HG03521 (cell line): ENCODE results near the gene RAD51D.
"Not testable (repeated sequence)": the region's sequence is repeated elsewhere in the genome, so short reads cannot be mapped to it uniquely, and the experiment has no call there.

Experiments used
- ATAC-seq: cut with Tn5 transposase; IDR thresholded peaks from one replicate; pipeline ENCODE4 v1.9.1; 2021; ENCODE audit warnings: mild to moderate bottlenecking, moderate library complexity; ENCODE audit not compliant: unreplicated experiment

RAD51D gene

DNA sequence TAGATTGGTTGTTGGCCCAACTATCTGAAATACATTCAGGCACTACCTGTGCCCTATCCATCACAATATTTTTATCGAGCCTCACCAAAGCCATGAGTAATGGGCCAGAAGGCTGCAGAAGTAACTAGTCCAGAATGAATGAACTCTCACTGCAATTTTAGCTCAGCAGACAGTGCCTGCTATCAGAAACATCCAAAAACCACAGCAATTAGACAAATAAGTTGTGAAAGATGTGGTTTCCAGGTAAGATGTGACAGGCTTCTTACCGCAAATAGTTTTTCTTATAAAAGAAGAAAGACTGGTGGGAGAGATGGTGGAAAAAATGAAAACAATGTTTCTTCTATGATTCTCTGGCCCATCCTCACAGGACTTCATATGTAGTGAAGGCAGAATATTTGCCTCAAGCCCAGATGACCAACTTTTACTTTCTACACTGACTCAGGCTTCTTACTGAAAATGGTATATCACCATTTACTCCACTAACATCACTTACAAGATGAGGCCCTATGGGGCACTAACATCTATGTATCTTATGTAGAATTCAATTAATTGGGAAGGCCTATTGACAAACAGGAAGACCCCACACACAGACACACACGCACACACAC lies 46.4 kb downstream of the RAD51D start:
- no peak for ATAC-seq

DNA sequence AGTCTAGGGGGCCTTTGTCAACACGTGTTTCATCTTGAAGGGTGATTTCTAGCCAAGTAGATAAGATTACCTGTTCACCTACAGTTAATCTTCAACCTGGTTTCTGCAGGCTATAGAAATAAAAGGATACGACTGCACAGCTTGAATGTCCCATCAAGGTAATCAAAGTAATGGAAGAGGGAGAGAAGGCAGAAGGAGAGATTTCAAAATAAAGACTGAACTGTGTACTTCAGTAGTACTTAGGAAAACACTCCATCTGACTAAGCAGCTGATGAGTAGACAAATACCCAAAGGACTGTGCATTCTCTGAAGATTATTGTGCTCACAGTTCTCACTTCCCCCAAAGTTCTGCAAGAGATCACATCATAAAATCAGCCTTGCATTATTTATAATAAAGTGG lies 50.3 kb downstream of the RAD51D start:
- ATAC-seq, result no peak

DNA sequence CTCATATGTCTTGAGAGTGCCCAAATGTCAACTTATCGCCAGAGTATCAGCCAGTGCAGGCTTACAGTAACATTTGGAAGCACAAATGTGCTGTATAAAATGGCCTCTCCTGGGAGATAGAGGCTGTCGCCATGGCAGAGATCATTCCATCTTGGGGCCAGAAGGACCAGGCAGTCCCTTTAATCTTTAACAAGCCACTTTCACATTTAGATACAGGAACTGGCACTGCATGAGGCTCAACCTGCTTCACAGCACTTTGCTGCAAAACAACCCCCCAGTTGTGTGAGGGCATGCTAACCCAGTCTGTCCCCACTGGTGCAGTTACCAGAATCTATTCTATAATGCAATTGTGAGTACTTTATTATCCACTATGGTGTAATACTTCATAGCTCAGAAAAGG lies 51.4 kb downstream of the RAD51D start:
- ATAC-seq, result no peak

DNA sequence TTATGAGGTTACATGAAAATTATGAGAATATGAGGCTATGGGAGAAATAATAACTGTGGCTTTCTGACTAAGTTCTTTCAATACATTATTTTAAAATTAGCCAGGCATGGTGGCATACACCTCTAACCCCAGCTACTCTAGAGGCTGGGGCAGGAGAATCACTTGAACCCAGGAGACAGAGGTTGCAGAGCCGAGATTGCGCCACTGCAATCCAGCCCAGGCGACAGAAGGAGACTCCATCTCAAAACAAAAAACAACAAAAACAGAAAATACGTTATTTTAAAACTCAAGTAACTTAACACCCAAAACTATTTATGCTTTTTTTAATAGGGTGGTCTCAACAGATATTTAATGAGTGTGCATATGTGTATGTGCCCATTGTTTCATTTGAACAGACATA lies 53.8 kb downstream of the RAD51D start:
- ATAC-seq, result no peak

DNA sequence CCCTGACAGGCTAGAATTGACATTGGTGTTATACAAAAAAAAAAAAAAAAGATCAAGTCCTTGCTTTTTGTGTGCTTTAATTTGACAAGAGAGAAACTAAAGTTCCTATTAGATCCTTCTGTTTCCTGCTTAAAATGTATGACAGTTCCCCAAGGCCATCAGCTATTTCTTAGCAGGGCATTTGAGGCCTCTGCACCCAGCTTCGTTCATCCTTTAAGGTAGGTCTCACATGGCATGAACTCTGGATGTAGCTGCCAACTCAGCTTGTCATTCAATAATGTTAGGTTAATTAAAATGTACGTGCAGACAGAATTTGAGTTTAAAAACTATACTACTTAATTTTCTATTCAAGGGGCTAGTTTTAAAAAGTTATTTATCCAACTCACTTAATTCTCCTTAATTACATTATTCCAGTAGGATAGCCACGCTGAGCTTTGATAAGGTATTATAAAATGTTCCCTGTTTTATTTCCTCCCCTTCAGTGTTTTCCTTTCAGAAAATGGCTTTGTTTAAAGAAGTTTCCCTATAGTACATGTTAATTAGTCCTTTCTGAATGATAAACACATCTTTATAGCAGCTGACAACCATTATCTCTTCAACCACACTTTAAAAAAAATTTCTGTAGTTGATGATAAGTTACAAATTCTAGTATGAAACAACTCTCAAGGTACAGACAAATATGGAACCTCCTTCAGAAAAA lies 55.0 kb downstream of the RAD51D start:
- no peak for ATAC-seq

DNA sequence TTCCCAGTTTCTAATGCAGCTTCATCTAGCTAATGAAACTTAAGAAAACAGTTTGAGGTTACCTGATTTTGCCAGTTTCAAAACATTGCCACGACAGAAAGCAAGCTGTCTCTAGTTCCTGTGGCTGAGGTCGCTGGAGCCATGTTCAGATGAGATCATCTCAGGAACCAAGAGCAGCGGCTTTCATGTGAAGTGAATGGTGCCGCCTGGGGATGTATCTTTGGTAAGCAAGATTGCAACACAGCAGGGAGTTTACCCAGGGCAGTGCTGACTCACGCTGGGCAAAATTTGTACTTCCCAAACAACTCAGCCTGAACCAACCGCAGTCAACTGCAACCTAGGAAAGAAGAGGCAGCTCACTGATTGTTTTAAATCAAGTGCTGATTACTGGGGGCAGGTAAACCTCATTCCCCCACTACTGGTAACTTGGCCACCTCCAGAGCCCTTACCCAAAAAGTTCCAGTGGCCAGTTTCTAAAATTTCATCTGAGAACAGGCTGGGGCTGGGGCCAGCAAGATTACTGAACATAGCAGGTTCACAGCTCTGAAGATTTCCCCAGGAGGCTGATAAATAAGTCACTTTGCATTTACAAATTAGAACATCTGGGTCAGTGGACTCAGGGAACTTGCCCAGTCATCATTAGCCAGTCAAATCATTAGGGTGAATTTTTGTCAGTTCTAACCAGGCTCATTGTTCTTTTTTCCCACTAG lies 56.0 kb downstream of the RAD51D start, which contains the start of gene RFFL:
RFFL (minus strand) TSS at position 194 of the 710 bp plus-strand sequence. CDS start 37,154 bp downstream, outside the sequence.
- peak; percentile 79 for ATAC-seq

DNA sequence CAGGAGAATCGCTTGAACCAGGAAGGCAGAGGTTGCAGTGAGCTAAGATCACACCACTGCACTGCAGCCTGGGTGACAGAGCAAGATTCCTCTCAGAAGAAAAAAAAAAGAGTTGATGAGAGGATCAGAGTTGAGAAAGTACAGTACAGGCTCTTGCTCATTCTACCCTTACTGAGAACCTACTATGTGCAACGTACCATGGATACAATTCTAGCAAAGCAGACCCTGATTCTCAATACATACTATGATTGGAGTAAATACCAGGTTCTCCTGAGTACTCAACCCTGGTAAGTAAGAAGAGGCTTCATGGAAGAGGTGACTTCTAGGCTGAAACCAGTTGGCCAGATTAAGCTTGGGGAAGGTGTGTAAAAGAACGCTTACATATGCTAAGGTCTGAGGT lies 57.4 kb downstream of the RAD51D start:
- ATAC-seq, result no peak

DNA sequence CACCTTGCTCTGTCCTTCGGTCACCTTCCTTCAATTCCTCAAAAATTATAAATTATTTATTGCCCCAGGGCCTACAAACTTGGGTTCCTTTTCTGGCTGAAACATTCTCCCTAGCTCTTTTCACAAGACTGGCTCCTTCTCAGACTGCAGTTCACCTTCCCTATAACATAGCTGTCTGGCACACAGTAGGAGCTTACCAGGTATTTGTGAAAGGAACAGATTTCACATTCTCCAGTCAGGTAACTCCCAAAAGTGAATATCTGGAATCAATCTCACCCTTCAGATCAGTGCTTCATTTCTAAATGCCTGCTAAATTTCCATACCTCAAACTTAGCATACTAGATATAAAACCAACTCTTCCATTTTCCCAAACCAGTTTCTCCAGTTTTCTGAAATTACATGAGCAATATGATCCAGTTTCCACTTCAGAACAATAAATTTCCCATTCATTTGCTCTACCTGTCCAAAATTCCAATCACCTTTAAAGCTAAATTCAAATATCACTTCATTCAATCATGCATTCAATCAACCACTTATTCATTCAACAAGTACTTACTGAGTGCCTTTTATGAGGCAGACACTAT lies 62.2 kb downstream of the RAD51D start:
- no peak for ATAC-seq

DNA sequence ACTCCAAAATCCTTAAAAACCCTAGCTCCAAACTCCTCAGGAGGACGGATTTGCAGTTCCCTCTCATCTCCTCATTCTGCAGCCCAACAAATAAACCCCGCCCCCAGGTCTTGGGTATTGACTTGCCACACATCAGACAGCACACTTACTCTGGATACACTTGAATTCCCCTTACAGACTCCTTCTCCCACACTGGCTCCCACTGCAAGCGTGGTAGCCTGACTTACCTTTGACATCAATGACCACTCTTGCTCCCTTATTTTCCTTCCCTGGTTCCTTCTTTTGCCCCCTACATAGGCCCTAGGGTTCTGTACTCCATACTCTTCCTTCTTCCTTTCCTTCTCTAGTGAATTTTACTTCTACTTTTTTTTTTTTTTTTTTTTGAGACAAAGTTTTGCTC lies 63.6 kb downstream of the RAD51D start:
- no peak for ATAC-seq

DNA sequence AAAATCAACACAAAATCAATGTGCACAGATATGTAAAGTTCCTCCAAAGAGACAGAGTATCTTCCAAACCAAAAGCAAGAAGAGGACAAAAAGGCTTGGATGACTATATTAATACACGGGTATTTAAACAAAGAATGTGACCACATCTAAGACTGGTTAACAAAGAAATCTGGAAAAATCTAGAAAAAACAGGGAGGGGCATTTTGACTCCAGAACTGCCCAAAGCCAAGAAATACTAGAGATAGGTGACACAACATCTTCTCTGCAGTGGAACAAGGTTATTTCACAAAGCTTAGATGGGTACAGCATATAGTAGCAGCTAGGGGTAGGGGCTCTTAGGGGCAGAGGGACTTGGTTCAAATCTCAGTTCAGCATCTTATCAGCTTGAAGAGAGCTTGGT lies 66.5 kb downstream of the RAD51D start:
- ATAC-seq, result no peak

DNA sequence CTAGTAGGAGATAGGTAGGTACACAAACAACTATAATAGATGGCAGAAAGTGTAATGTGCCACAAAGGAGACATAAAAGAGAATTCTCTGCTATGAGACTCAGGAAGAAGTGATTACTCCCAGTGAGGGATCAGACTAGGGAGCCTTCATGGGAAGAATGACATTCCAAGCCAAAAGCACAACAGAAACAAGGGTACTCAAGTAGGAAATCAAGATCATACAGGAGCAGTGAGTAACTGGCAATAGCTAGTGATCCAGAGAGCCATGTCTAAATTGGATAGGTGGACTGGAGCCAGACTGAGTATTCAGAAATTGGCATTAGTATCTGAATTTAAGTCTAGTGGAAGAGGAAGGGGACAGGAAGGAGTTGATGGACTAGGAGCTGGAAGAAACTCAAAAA lies 66.9 kb downstream of the RAD51D start:
- ATAC-seq, result no peak

DNA sequence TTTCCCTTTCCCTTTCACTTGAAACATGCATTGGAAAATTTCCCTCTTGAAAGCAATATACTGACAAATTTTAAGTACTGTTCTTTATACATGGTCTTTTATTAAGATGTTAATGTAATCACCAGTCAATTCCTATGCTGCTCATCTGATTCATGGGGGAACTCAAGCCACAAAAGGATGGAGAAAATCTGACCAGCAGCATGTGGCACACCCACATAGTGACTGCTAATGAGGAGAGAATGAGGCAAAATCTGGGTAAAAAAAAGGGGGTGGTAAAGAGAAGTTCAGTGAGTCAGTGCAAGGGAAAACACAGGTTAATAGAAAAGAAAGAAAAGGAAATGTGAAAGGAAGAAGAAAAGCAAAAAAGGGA lies 67.4 kb downstream of the RAD51D start:
- ATAC-seq, result no peak

DNA sequence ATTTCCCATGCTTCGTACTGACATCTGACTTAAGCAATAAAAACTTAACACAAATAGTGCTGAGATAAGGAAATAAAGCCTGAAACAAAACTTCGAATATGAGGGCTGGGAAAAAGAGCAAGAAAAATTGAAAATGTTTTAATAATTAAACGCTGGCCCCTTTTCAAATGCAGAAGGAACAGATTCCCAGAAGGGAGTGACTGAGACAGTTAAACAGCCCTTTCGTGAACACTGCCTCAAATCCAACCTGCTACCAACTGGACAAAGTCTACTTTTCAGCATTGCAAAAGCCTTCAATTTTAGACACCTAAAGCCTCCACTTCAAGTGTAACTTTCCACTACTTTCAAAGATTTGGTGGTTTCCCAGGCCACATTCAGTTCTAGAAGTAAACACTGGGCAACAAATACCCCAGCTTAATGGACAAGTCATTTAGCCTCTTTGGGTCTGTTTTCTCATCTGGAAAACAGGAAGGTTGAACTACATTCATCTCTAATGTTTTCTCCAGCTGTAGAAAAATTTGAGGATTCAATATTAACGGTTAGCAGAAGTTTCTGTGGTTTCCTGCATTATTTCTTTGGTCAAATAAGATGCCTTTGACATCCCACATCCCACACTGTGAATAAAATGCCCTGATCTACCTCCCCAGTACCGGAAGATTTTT lies 68.0 kb downstream of the RAD51D start:
- ATAC-seq, result no peak

DNA sequence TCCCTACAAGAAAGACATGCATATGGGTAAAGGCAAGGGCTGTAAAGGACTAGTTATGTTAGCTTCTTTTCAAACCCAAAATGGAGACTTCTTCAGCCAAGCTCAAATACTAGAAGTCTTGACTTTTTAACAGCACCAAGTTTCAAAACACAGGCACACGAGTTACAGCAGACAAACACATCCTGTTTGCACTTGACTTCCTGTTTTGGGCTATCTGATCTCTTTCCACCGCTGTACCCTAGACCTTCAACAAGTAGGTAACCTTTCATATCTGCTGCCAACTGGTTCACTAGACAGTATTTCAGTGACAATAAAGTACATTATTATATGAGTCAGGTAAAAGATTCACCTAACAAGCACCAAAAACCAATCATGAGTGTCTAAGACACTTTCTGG lies 68.5 kb downstream of the RAD51D start:
- ATAC-seq, result no peak

DNA sequence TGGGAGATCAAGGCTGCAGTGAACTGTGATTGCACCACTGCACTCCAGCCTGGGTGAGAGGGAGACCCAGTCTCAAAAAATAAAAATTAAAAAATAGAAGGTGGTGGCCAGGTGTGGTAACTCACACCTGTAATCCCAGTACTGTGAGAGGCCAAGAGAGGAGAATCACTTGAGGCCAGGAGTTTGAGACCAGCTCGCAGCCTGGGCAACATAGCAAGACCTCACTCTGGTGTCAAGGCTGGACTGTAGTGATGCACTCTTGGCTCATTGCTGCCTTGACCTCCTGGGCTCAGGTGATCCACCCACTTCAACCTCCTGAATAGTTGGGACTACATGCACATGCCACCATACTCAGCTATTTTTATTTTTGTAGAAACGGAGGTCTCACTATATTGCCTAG lies 69.5 kb downstream of the RAD51D start:
- ATAC-seq, result no peak

DNA sequence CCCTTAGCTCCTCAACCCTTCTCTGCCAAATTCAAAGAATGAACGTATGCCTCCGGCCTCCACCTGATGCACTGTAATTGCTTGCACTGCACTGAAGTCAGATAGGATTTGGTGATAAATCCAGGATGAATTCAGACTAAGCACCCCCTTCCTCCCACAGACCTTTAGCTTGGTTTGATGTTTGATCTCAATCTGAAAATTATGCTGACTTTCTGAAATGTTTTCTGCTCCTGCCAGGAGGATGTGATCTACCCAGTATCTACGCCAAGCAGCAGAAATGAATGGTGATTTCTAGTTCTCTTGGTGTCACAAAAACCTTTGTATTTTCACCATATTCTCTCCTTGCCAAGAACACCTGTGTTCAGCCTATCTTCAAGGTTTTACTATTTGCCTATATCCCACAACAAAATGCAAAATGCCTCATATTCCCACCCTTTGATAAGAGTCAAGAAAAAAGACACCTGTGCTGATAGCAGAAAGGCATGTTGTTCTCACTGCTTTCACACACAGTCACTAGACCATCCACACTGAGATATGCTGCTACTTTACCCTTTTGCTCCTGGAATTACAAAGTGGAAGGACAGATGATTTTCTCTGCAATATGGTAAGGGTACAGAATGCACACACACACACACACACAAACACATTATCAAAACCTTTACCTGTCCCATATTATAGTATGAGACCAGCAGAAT lies 70.8 kb downstream of the RAD51D start:
- no peak for ATAC-seq

DNA sequence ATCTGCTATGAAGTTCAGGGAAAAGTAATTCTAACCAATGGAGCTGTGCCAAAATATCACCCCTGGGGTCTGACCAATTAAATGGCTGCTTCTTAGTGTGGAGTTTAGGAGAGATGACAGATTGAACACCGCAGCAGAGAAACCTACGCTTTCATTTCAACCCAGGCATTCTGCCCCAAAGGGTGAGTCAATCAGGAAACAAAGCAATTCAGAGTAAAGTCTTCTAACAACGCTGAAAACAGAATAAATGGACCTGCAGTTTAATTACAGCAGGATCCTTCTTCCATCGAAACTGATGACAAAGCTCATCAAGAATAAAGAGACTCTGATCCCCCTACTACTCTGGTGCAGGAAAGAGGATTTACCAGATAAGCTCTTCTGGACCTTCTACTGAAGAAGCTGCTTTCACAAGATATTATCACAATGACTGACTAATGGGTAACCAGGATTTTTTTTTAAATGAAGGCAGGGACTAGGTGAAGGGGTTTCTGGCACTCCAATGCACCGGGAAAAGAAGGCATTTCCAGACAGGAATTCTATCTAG lies 72.8 kb downstream of the RAD51D start:
- no peak for ATAC-seq

DNA sequence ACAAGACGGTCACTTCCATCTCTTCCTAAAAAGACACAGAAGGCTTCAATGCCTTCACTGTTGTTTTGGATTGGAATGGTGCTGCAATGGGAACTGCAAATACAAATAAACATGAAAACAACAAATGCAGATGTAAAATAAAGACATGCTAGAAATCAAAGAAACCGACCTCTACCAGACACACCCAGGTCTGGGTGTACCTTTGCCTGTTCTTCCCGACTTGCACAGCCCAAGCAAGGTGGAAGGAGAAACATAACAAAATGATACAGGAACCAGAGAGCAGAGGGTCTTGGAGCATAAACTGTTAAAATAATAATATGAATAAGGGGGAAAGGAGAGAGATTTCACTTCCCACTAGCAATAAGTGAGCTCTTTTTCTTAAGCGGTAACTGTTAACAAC lies 73.4 kb downstream of the RAD51D start:
- no peak for ATAC-seq

DNA sequence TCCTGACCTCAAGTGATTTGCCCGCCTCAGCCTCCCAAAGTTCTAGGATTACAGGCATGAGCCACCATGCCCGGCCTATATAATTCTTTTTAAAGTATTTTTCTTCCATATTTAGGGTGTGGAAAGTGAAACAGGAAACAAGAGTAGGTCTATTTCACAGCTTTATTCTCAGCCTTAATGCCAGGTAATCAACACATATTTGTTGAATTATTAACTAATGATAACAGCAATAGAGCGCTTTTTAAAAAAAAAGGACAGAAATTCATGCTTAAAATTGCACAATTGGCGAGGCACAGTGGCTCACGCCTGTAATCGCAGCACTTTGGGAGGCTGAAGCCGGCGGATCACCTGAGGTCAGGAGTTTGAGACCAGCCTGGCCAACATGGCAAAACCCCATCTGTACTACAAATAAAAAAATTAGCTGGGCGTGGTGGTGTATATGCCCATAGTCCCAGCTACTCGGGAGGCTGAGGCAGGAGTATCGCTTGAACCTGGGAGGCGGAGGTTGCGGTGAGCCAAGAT lies 74.1 kb downstream of the RAD51D start:
- ATAC-seq, result not testable (repeated sequence)

DNA sequence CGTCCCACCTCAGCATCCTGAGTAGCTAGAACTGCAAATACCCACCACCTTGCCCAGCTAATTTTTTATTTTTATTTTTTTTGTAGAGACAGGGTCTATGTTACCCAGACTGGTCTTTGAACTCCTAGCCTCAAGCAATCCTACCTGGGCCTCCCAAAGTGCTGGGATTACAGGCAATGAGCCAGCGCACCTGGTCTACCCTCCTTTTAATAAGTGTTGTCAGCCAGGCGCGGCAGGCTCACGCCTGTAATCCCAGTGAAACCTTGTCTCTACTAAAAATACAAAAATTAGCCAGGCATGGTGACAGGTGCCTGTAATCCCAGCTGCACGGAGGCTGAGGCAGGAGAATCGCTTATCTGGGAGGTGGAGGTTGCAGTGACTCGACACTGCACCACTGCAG lies 75.5 kb downstream of the RAD51D start:
- ATAC-seq, result no peak
